Endodermal cell (in vitro differentiated cells): ENCODE results near the gene FSIP2. TPM values are rescaled to one million over a fixed set of nuclear protein-coding genes. Genes with fewer than 3 reads are reported as not detected.

ENCODE experiments used
- DNase-seq: peaks from one replicate; pipeline ENCODE4 v3.0.0-alpha.2; 2017
- H3K27ac ChIP-seq: 2 replicates; pipeline ENCODE4 v1.5.1; 2013; ENCODE audit warnings: mild to moderate bottlenecking, low read depth, low read length, moderate library complexity
- H3K27me3 ChIP-seq: 2 replicates; pipeline ENCODE4 v1.6.1; 2013; ENCODE audit warnings: mild to moderate bottlenecking, low read length, moderate library complexity; ENCODE audit not compliant: insufficient read depth, control insufficient read depth, poor library complexity, severe bottlenecking
- H3K36me3 ChIP-seq: 2 replicates; pipeline ENCODE4 v1.7.0; 2013; ENCODE audit warnings: mild to moderate bottlenecking, low read length, moderate library complexity; ENCODE audit not compliant: control insufficient read depth, insufficient read depth
- H3K4me1 ChIP-seq: one replicate; pipeline ENCODE4 v1.7.0; 2013; ENCODE audit warnings: low read length; ENCODE audit not compliant: control insufficient read depth, insufficient read depth
- H3K4me3 ChIP-seq: 2 replicates; pipeline ENCODE4 v1.5.1; 2013; ENCODE audit warnings: mild to moderate bottlenecking, low read length, moderate library complexity
- H3K9ac ChIP-seq: 2 replicates; pipeline ENCODE4 v1.6.1; 2013; ENCODE audit warnings: mild to moderate bottlenecking, low read length, moderate library complexity; ENCODE audit not compliant: poor library complexity, severe bottlenecking; ENCODE audit errors: extremely low read depth
- H3K9me3 ChIP-seq: 2 replicates; pipeline ENCODE4 v1.6.1; 2013; ENCODE audit warnings: mild to moderate bottlenecking, low read length, moderate library complexity; ENCODE audit not compliant: control insufficient read depth
- H3K27ac Mint-ChIP-seq: 2 replicates; pipeline ENCODE4 v1.8.0; 2020; ENCODE audit warnings: mixed read lengths
- H3K27me3 Mint-ChIP-seq: 2 replicates; pipeline ENCODE4 v1.8.0; 2021; ENCODE audit warnings: mild to moderate bottlenecking, mixed read lengths; ENCODE audit not compliant: insufficient read depth
- H3K36me3 Mint-ChIP-seq: 2 replicates; pipeline ENCODE4 v1.8.0; 2020; ENCODE audit warnings: low read depth, mixed read lengths
- H3K4me1 Mint-ChIP-seq: 2 replicates; pipeline ENCODE4 v1.8.0; 2020; ENCODE audit warnings: mixed read lengths
- H3K4me3 Mint-ChIP-seq: 2 replicates; pipeline ENCODE4 v1.8.0; 2020; ENCODE audit warnings: mild to moderate bottlenecking, moderate library complexity, mixed read lengths
- H3K9me3 Mint-ChIP-seq: 2 replicates; pipeline ENCODE4 v1.8.0; 2020; ENCODE audit warnings: mild to moderate bottlenecking, mixed read lengths
- WGBS, 2 experiments: methylation state at CpG; one replicate each; pipeline versions ENCODE4 v1.1.5 to v1.1.7; 2013; ENCODE audit warnings: missing lambda C conversion rate in 2 of 2, mixed read lengths in 1 of 2; ENCODE audit not compliant: insufficient coverage in 1 of 2, insufficient read length in 1 of 2; 5-methylcytosine and 5-hydroxymethylcytosine counted together
- total RNA-seq, 2 donors: library from RNA; stranded (reverse); fragmentation: NEBNext Ultra II Directional in 1 of 2; extraction: Animal tissue kit (Norgen Biotek cat#: 25700) in 1 of 2; gene quantifications; 2 replicates in 1 of 2; 3 replicates in 1 of 2; pipeline ENCODE4 v1.2.1, GENCODE V29; 2021
- TF ChIP-seq, protein P1 (sequence below): fragments of 200-600 bp; sonication (generic); conservative IDR thresholded peaks from 2 replicates; pipeline ENCODE4 v1.5.0; 2021; ENCODE audit warnings: antibody characterized with exemption, mild to moderate bottlenecking

Gene FSIP2
- total RNA-seq, 2 donors from 2014 or later: 6.7 to 8.7 TPM

DNA sequence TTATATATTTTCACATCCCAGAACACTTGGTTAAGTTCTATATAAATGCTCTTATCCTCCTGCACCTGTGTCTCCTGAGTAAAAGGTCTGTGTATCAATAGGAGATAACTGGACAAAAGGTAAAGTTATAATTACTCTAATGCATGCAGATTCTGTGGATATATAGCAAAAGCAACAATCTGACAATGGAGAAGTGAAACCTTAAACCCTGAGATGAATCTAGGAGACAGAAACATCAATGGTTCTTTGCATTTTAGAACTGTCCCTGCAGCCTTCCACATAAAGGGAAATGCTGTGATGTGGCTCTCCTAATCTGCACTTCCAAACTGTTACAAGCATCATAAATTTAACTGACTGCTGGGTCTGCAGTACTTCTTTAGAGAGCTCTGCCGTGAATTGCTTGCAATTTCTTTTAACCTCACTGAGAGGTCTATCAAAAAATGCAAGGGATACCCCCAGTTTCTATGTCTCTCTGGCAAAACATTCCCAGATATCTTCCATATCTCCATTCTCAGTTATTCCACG is 42.8 kb upstream of the FSIP2 start:
- H3K27me3 ChIP-seq: no peaks in the 10 kb centered on the region
- 57 to 89% methylated on average over 1 to 2 of the region's 2 CpGs for WGBS, 2 experiments
- no peak overlapping the region for H3K4me3 ChIP-seq
- Mint-ChIP-seq H3K36me3 (no peaks in the 10 kb centered on the region), H3K4me1 (peaks cover under 1% of the 10 kb centered on the region), H3K4me3 (no peak overlapping the region), H3K27ac (no peak overlapping the region), H3K27me3 (no peaks in the 10 kb centered on the region), H3K9me3 (no peaks in the 10 kb centered on the region)
- H3K9me3 ChIP-seq: no peaks in the 10 kb centered on the region
- H3K27ac ChIP-seq: no peak overlapping the region
- TF ChIP-seq, protein P1, sequence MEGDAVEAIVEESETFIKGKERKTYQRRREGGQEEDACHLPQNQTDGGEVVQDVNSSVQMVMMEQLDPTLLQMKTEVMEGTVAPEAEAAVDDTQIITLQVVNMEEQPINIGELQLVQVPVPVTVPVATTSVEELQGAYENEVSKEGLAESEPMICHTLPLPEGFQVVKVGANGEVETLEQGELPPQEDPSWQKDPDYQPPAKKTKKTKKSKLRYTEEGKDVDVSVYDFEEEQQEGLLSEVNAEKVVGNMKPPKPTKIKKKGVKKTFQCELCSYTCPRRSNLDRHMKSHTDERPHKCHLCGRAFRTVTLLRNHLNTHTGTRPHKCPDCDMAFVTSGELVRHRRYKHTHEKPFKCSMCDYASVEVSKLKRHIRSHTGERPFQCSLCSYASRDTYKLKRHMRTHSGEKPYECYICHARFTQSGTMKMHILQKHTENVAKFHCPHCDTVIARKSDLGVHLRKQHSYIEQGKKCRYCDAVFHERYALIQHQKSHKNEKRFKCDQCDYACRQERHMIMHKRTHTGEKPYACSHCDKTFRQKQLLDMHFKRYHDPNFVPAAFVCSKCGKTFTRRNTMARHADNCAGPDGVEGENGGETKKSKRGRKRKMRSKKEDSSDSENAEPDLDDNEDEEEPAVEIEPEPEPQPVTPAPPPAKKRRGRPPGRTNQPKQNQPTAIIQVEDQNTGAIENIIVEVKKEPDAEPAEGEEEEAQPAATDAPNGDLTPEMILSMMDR: no peak
- H3K9ac ChIP-seq: no peak overlapping the region
- no peaks in the 10 kb centered on the region for H3K36me3 ChIP-seq
- DNase-seq: no peak
- no peaks in the 10 kb centered on the region for H3K4me1 ChIP-seq

DNA sequence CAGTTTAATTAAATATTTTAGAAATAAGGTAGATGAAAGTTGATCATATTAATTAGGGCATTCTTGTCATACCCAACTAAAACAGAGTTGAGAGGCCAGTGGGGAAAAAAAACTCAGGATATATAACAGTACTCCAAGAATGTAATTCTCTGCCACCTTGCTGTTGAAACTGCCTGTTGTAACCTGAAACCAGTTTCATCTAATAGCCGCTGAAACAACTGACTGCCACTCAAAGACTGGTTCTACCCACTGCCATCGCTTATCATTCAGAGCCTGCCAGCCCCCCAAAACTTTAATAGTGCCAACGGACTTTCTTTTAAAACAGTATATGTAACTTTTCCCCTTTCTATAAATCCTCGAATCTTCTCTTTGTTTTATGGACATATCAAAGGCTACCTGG is 37.7 kb upstream of the FSIP2 start:
- TF ChIP-seq, protein P1: no peak
- Mint-ChIP-seq H3K4me1 (peaks cover 3% of the 10 kb centered on the region), H3K27me3 (no peaks in the 10 kb centered on the region), H3K27ac (no peak overlapping the region), H3K4me3 (no peak overlapping the region), H3K9me3 (no peaks in the 10 kb centered on the region), H3K36me3 (no peaks in the 10 kb centered on the region)
- 68 to 71% methylated on average over 3 to 4 of the region's 4 CpGs for WGBS, 2 experiments
- Histone ChIP-seq H3K9ac (no peak overlapping the region), H3K36me3 (no peaks in the 10 kb centered on the region), H3K4me3 (no peak overlapping the region), H3K4me1 (no peaks in the 10 kb centered on the region), H3K27me3 (no peaks in the 10 kb centered on the region), H3K27ac (no peak overlapping the region), H3K9me3 (no peaks in the 10 kb centered on the region)
- DNase-seq: no peak

DNA sequence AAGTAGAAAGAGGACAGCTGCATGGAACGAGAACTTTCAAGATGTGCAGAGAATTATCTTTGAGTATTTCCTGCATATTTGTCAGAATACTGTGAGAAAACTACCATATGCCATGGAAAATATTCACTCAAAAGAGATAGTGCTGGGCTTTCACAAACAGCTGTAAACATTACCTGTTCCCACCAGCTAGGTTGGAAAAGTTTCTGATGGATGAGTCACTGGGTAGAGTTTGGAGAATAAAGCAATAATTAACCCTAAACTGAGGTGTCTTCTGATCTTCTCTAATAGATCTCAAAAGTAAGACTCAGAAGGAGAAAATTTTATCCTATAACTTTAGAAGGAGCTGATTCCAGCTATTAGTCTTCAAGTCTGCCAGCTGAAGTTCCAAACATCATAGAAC is 3.9 kb upstream of the FSIP2 start:
- H3K36me3 Mint-ChIP-seq: no peaks in the 10 kb centered on the region
- DNase-seq: no peak
- H3K4me3 ChIP-seq: no peak overlapping the region
- H3K4me1 Mint-ChIP-seq: peaks cover 21% of the 10 kb centered on the region
- no peak overlapping the region for H3K9ac ChIP-seq
- no peaks in the 10 kb centered on the region for H3K27me3 ChIP-seq
- H3K4me3 Mint-ChIP-seq: no peak overlapping the region
- H3K36me3 ChIP-seq: no peaks in the 10 kb centered on the region
- TF ChIP-seq, protein P1: no peak
- H3K27me3 Mint-ChIP-seq: peaks cover 7% of the 10 kb centered on the region
- peaks cover 5% of the 10 kb centered on the region for H3K9me3 ChIP-seq
- no peak overlapping the region for H3K27ac ChIP-seq
- H3K27ac Mint-ChIP-seq: no peak overlapping the region
- no peaks in the 10 kb centered on the region for H3K4me1 ChIP-seq
- no peaks in the 10 kb centered on the region for H3K9me3 Mint-ChIP-seq
- WGBS, 2 experiments: 85 to 89% methylated on average over 1 of the region's 1 CpG
